ENCODE measurements around the gene ODF2L. TPM values are rescaled to one million over a fixed set of nuclear protein-coding genes. Genes with fewer than 3 reads are reported as not detected.

The ODF2L gene
- total RNA-seq, 1 experiment from 2014 or later, result 24.4 TPM

- no peaks in the 10 kb centered on the region for H3K36me3 Mint-ChIP-seq
- ChIA-PET CTCF (no interaction called here), POLR2A (no interaction called here)
- TF ChIP-seq STAT6 (CRISPR knock-in tag; conservative IDR thresholded peaks at IDR 0.05; ENCODE audit: low read depth) (no peak), E2F1 (CRISPR knock-in tag; IDR thresholded peaks at IDR 0.05) (no peak), ZNF219 (CRISPR knock-in tag; IDR thresholded peaks at IDR 0.05; ENCODE audit: borderline replicate concordance) (no peak), ZMAT4 (CRISPR knock-in tag; IDR thresholded peaks at IDR 0.05) (no peak), NFATC4 (CRISPR knock-in tag; IDR thresholded peaks at IDR 0.05) (no peak), TCF7 (CRISPR knock-in tag; IDR thresholded peaks at IDR 0.05; ENCODE audit: low read depth) (no peak), ZNF671 (CRISPR knock-in tag; IDR thresholded peaks at IDR 0.05) (no peak), ZNF396 (CRISPR knock-in tag; IDR thresholded peaks at IDR 0.05; ENCODE audit: borderline replicate concordance) (no peak)
- H3K4me1 Mint-ChIP-seq, result no peaks in the 10 kb centered on the region
- no peaks in the 10 kb centered on the region for H3K27me3 Mint-ChIP-seq (ENCODE audit: low read depth)
- no peak for ATAC-seq
- no peak overlapping the region for H3K4me3 Mint-ChIP-seq
- no peaks in the 10 kb centered on the region for H3K9me3 Mint-ChIP-seq
- no peak for DNase-seq (ENCODE audit: low spot score)
- H3K27ac Mint-ChIP-seq, result no peak overlapping the region
Observed at GRCh38 chr1:86305731-86306130, 90.4 kb downstream of the ODF2L start.

- CTCF ChIA-PET, result no interaction called here
- H3K4me3 Mint-ChIP-seq, result no peak overlapping the region
- no peaks in the 10 kb centered on the region for H3K27me3 Mint-ChIP-seq (ENCODE audit: low read depth)
- ATAC-seq (no peak), DNase-seq (ENCODE audit: low spot score) (no peak)
- POLR2A ChIA-PET, result no interaction called here
- no peaks in the 10 kb centered on the region for H3K4me1 Mint-ChIP-seq
- H3K27ac Mint-ChIP-seq, result no peak overlapping the region
- TF ChIP-seq E2F4 (CRISPR knock-in tag; IDR thresholded peaks at IDR 0.05; ENCODE audit: borderline replicate concordance, low read depth), result no peak
- no peak for TF ChIP-seq EMX1 (CRISPR knock-in tag; IDR thresholded peaks at IDR 0.05)
- no peak for TF ChIP-seq AFF4 (CRISPR knock-in tag; IDR thresholded peaks at IDR 0.05; ENCODE audit: borderline replicate concordance)
- TF ChIP-seq ZNF263 (CRISPR knock-in tag; IDR thresholded peaks at IDR 0.05; ENCODE audit: low read depth), result no peak
- TF ChIP-seq IRF2 (CRISPR knock-in tag; IDR thresholded peaks at IDR 0.05; ENCODE audit: borderline replicate concordance, low read depth), result no peak
- TF ChIP-seq ERG (CRISPR knock-in tag; IDR thresholded peaks at IDR 0.05), result no peak
- TF ChIP-seq ZMAT4 (CRISPR knock-in tag; IDR thresholded peaks at IDR 0.05), result no peak
- TF ChIP-seq FOXP1 (CRISPR knock-in tag; IDR thresholded peaks at IDR 0.05; ENCODE audit: borderline replicate concordance), result no peak
- TF ChIP-seq ZSCAN18 (CRISPR knock-in tag; IDR thresholded peaks at IDR 0.05), result no peak
- H3K36me3 Mint-ChIP-seq, result no peaks in the 10 kb centered on the region
- H3K9me3 Mint-ChIP-seq, result peaks cover 4% of the 10 kb centered on the region
Observed at GRCh38 chr1:86303041-86303690, 93.0 kb downstream of the ODF2L start.

All from WTC11 (cell line).